Neuron (in vitro differentiated cells): ENCODE data around the gene GIGYF2.
"Not testable (repeated sequence)": the region's sequence is repeated elsewhere in the genome, so short reads cannot be mapped to it uniquely, and the experiment has no call there.

Experiments used
- H2AFZ ChIP-seq: one replicate; pipeline ENCODE4 v1.6.1; 2013; ENCODE audit warnings: low read depth, mild to moderate bottlenecking, inconsistent platforms, low read length, moderate library complexity
- H3K27me3 ChIP-seq: one replicate; pipeline ENCODE4 v1.6.1; 2013; ENCODE audit warnings: low read length; ENCODE audit not compliant: insufficient read depth
- H3K36me3 ChIP-seq: one replicate; pipeline ENCODE4 v1.6.1; 2013; ENCODE audit warnings: low read length; ENCODE audit not compliant: insufficient read depth
- H3K4me1 ChIP-seq: one replicate; pipeline ENCODE4 v1.6.1; 2013; ENCODE audit warnings: low read length; ENCODE audit not compliant: insufficient read depth
- H3K4me3 ChIP-seq: 2 replicates; pipeline ENCODE4 v1.5.1; 2013; ENCODE audit warnings: mild to moderate bottlenecking, low read length, moderate library complexity
- H3K9me3 ChIP-seq: one replicate; pipeline ENCODE4 v1.6.1; 2013; ENCODE audit warnings: low read length

GIGYF2 gene

GRCh38 chr2:232850039-232850438 is 152.9 kb downstream of the GIGYF2 start:
- H3K27me3 ChIP-seq = no peaks in the 10 kb centered on the region
- H3K4me1 ChIP-seq = no peaks in the 10 kb centered on the region
- H3K36me3 ChIP-seq = peaks cover 73% of the 10 kb centered on the region
- no peak overlapping the region for H2AFZ ChIP-seq
- no peaks in the 10 kb centered on the region for H3K9me3 ChIP-seq
- no peak overlapping the region for H3K4me3 ChIP-seq

- not testable (repeated sequence) for H3K9me3 ChIP-seq, H3K4me3 ChIP-seq, H2AFZ ChIP-seq, H3K27me3 ChIP-seq, H3K4me1 ChIP-seq
- peaks cover 70% of the 10 kb centered on the region for H3K36me3 ChIP-seq
Observed at GRCh38 chr2:232852081-232852480, 154.9 kb downstream of the GIGYF2 start.

GRCh38 chr2:232852676-232853075 is 155.5 kb downstream of the GIGYF2 start:
- Histone ChIP-seq H3K27me3 (no peaks in the 10 kb centered on the region), H3K9me3 (no peaks in the 10 kb centered on the region), H3K4me1 (no peaks in the 10 kb centered on the region), H3K4me3 (no peak overlapping the region), H2AFZ (no peak overlapping the region), H3K36me3 (peaks cover 70% of the 10 kb centered on the region)

- Histone ChIP-seq H3K4me3 (no peak overlapping the region), H3K4me1 (no peaks in the 10 kb centered on the region), H3K27me3 (no peaks in the 10 kb centered on the region), H2AFZ (no peak overlapping the region), H3K9me3 (no peaks in the 10 kb centered on the region), H3K36me3 (peaks cover 70% of the 10 kb centered on the region)
Observed at GRCh38 chr2:232854082-232854481, 157.0 kb downstream of the GIGYF2 start.

- no peaks in the 10 kb centered on the region for H3K4me1 ChIP-seq
- H3K4me3 ChIP-seq = no peak overlapping the region
- H2AFZ ChIP-seq = no peak overlapping the region
- peaks cover 55% of the 10 kb centered on the region for H3K36me3 ChIP-seq
- H3K27me3 ChIP-seq = no peaks in the 10 kb centered on the region
- no peaks in the 10 kb centered on the region for H3K9me3 ChIP-seq
Observed at GRCh38 chr2:232857158-232857563, 160.0 kb downstream of the GIGYF2 start.

- Histone ChIP-seq H3K4me3 (no peak overlapping the region), H3K36me3 (peaks cover 47% of the 10 kb centered on the region)
Observed at GRCh38 chr2:232859385-232859916, 162.3 kb downstream of the GIGYF2 start.

GRCh38 chr2:232860593-232861241 is 163.6 kb downstream of the GIGYF2 start:
- Histone ChIP-seq H3K4me1 (no peaks in the 10 kb centered on the region), H3K4me3 (no peak overlapping the region), H2AFZ (no peak overlapping the region), H3K27me3 (no peaks in the 10 kb centered on the region), H3K36me3 (peaks cover 42% of the 10 kb centered on the region), H3K9me3 (no peaks in the 10 kb centered on the region)

More at GRCh38 chr2:232859385-232859916, 162.3 kb downstream of the GIGYF2 start:
- Histone ChIP-seq H2AFZ (no peak overlapping the region), H3K4me1 (no peaks in the 10 kb centered on the region), H3K27me3 (no peaks in the 10 kb centered on the region), H3K9me3 (no peaks in the 10 kb centered on the region)

GRCh38 chr2:232861353-232861752 is 164.2 kb downstream of the GIGYF2 start:
- no peaks in the 10 kb centered on the region for H3K27me3 ChIP-seq
- peaks cover 38% of the 10 kb centered on the region for H3K36me3 ChIP-seq
- no peaks in the 10 kb centered on the region for H3K4me1 ChIP-seq
- no peaks in the 10 kb centered on the region for H3K9me3 ChIP-seq
- H2AFZ ChIP-seq = no peak overlapping the region
- H3K4me3 ChIP-seq = no peak overlapping the region

- Histone ChIP-seq H3K4me3 (no peak overlapping the region), H3K9me3 (no peaks in the 10 kb centered on the region), H3K27me3 (no peaks in the 10 kb centered on the region), H2AFZ (no peak overlapping the region), H3K36me3 (peaks cover 12% of the 10 kb centered on the region), H3K4me1 (no peaks in the 10 kb centered on the region)
Observed at GRCh38 chr2:232863996-232864395, 166.9 kb downstream of the GIGYF2 start.

- Histone ChIP-seq H3K27me3 (no peaks in the 10 kb centered on the region), H2AFZ (no peak overlapping the region), H3K4me3 (no peak overlapping the region), H3K4me1 (no peaks in the 10 kb centered on the region), H3K36me3 (peaks cover 7% of the 10 kb centered on the region), H3K9me3 (no peaks in the 10 kb centered on the region)
Observed at GRCh38 chr2:232865165-232865564, 168.0 kb downstream of the GIGYF2 start.

GRCh38 chr2:232866104-232866503 is 169.0 kb downstream of the GIGYF2 start:
- H3K9me3 ChIP-seq = no peaks in the 10 kb centered on the region
- H3K4me1 ChIP-seq = no peaks in the 10 kb centered on the region
- H3K36me3 ChIP-seq = peaks cover under 1% of the 10 kb centered on the region
- no peak overlapping the region for H3K4me3 ChIP-seq
- no peaks in the 10 kb centered on the region for H3K27me3 ChIP-seq
- H2AFZ ChIP-seq = no peak overlapping the region

GRCh38 chr2:232869138-232870017 is 172.2 kb downstream of the GIGYF2 start:
- Histone ChIP-seq H3K4me1 (peaks cover 6% of the 10 kb centered on the region), H3K27me3 (no peaks in the 10 kb centered on the region), H3K9me3 (no peaks in the 10 kb centered on the region), H3K36me3 (no peaks in the 10 kb centered on the region), H2AFZ (no peak overlapping the region), H3K4me3 (no peak overlapping the region)

GRCh38 chr2:232870018-232870765 is 173.1 kb downstream of the GIGYF2 start, which contains the start of gene SNORC:
TSS of gene SNORC (plus strand) at chr2:232870264. CDS start at chr2:232870342, 78 bp downstream.
- Histone ChIP-seq H3K9me3 (no peaks in the 10 kb centered on the region), H2AFZ (no peak within 1 kb of the TSS), H3K27me3 (no peaks in the 10 kb centered on the region), H3K4me1 (peaks cover 6% of the 10 kb centered on the region), H3K36me3 (no peaks in the 10 kb centered on the region), H3K4me3 (no peak within 1 kb of the TSS)
